Thoracic aorta (tissue), 2 donors: Measurements from ENCODE around the gene CYP26A1. TPM values are rescaled to one million over a fixed set of nuclear protein-coding genes. Genes with fewer than 3 reads are reported as not detected.

Experiments used
- ATAC-seq: fragments of 150-250 bp; one replicate; pipeline ENCODE4 v1.8.0; 2017; ENCODE audit warnings: low read depth; ENCODE audit not compliant: insufficient number of reproducible peaks, low FRiP score
- DNase-seq: peaks from one replicate; pipeline ENCODE4 v3.0.0-alpha.2; 2020; ENCODE audit warnings: low spot score
- H3K27ac ChIP-seq, 2 donors: fragments of 200-600 bp; sonication (generic); 1 replicate in 1 of 2; 2 replicates in 1 of 2; pipeline ENCODE4 v1.5.1; 2016; ENCODE audit warnings: mild to moderate bottlenecking in 2 of 2, moderate library complexity in 2 of 2
- H3K27me3 ChIP-seq: fragments of 200-600 bp; sonication (generic); replicated peaks from 2 replicates; pipeline ENCODE4 v1.6.0; 2016; ENCODE audit warnings: mild to moderate bottlenecking; ENCODE audit not compliant: insufficient read depth
- H3K36me3 ChIP-seq: fragments of 200-600 bp; sonication (generic); one replicate; pipeline ENCODE4 v1.5.1; 2016
- H3K4me1 ChIP-seq, 2 donors: fragments of 200-600 bp; sonication (generic); 1 replicate in 1 of 2; 2 replicates in 1 of 2; pipeline versions ENCODE4 v1.5.1 to v1.6.0; 2016; ENCODE audit warnings: low read depth in 2 of 2, mild to moderate bottlenecking in 1 of 2; ENCODE audit not compliant: control insufficient read depth in 1 of 2
- H3K4me3 ChIP-seq: fragments of 200-600 bp; sonication (generic); 2 replicates; pipeline ENCODE4 v1.5.1; 2016; ENCODE audit warnings: mild to moderate bottlenecking
- H3K9me3 ChIP-seq: fragments of 200-600 bp; sonication (generic); 2 replicates; pipeline ENCODE4 v1.5.1; 2016
- total RNA-seq, 2 donors: library from RNA; depleted of rRNA; stranded (reverse); fragments of >200 nt; gene quantifications; one replicate each; pipeline versions ENCODE4 v1.1.0 to v1.2.3, GENCODE V29; 2016
- TF ChIP-seq, protein P1 (sequence below): fragments of 200-600 bp; sonication (generic); IDR thresholded peaks from one replicate; pipeline ENCODE4 v1.5.1; 2019; ENCODE audit warnings: antibody characterized with exemption

The CYP26A1 gene
- total RNA-seq, 2 donors from 2014 or later: not detected

DNA sequence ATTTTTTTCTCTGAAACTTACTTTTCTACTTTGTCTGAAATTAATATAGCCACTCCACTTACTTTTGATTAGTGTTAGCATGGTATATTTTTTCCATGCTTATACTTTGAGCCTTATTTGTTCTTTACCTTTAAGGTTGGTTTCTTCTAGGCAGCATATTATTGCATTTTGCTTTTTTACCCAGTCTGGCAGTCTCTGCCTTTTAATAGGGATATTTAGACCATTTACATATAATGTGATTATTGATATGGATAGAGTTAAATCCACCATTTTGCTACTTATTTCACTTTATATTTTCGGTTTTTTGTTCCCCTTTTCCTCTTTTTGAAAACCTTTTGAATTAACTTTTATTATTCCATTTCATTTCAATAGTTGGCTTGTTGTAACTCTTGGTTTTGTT is 30.3 kb downstream of the CYP26A1 start:
- peaks cover 3% of the 10 kb centered on the region for H3K9me3 ChIP-seq
- no peaks in the 10 kb centered on the region for H3K36me3 ChIP-seq
- no peaks in the 10 kb centered on the region for H3K27me3 ChIP-seq
- ATAC-seq (no peak), DNase-seq (no peak)
- no peaks in the 10 kb centered on the region for H3K4me1 ChIP-seq
- H3K4me3 ChIP-seq: no peak overlapping the region
- TF ChIP-seq, protein P1, sequence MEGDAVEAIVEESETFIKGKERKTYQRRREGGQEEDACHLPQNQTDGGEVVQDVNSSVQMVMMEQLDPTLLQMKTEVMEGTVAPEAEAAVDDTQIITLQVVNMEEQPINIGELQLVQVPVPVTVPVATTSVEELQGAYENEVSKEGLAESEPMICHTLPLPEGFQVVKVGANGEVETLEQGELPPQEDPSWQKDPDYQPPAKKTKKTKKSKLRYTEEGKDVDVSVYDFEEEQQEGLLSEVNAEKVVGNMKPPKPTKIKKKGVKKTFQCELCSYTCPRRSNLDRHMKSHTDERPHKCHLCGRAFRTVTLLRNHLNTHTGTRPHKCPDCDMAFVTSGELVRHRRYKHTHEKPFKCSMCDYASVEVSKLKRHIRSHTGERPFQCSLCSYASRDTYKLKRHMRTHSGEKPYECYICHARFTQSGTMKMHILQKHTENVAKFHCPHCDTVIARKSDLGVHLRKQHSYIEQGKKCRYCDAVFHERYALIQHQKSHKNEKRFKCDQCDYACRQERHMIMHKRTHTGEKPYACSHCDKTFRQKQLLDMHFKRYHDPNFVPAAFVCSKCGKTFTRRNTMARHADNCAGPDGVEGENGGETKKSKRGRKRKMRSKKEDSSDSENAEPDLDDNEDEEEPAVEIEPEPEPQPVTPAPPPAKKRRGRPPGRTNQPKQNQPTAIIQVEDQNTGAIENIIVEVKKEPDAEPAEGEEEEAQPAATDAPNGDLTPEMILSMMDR: no peak
- no peak overlapping the region for H3K27ac ChIP-seq

DNA sequence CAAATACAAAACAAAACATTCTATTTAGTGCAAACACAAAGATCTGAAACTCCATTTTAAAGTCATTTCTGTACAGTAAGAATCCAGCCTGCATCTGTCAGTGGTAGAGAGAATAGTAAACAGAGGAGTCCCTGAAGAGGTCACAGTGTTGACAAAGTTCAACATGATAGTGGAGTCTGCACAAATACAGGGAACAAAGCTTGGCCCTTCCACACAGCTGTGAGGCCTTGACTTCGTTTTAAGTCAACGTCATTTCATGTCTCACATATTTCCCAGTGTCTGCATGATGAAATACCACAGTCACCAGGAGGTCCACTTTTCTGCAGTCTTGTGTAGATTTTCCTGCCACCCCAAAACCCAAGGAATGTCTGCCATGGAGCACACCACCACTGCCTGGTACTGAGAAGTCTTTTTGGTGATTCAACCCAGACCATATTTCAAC is 33.0 kb downstream of the CYP26A1 start:
- Histone ChIP-seq H3K4me3 (no peak overlapping the region), H3K27me3 (no peaks in the 10 kb centered on the region), H3K27ac (no peak overlapping the region), H3K4me1 (no peaks in the 10 kb centered on the region), H3K9me3 (peaks cover 3% of the 10 kb centered on the region), H3K36me3 (no peaks in the 10 kb centered on the region)
- ATAC-seq (no peak), DNase-seq (no peak)
- TF ChIP-seq, protein P1: no peak

DNA sequence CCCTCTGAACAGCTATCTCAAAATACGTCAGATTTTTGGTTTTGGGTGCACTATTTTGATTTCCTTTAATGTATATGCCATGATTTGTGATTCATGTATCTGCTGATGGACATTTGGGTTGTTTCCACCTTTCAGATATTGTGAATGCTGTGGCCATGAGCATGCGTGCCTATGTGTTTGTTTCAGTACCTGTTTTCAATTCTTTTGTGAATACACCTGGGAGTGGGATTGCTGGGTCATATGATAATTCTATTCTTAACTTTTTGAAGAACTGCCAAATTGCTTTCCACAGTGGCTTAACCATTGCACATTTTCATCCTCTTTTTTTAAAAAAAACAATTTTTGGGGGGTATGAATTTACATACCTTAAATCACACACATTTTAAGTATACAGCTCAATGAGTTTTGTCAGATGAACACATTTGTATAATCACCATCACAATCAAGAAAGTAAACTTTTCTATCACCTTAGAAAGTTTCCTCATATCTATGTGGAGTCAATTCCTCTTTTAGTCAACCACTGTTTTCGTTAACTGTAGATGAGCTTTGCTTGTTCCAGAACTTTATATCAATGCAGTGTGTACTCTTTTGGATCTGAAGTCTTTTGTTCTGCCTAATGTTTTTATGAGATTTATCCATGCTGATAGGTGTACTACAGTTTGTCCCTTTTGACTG is 36.9 kb downstream of the CYP26A1 start:
- DNase-seq (no peak), ATAC-seq (no peak)
- Histone ChIP-seq H3K9me3 (no peaks in the 10 kb centered on the region), H3K4me1 (no peaks in the 10 kb centered on the region), H3K27ac (no peak overlapping the region), H3K36me3 (no peaks in the 10 kb centered on the region), H3K4me3 (no peak overlapping the region), H3K27me3 (no peaks in the 10 kb centered on the region)
- TF ChIP-seq, protein P1: no peak

DNA sequence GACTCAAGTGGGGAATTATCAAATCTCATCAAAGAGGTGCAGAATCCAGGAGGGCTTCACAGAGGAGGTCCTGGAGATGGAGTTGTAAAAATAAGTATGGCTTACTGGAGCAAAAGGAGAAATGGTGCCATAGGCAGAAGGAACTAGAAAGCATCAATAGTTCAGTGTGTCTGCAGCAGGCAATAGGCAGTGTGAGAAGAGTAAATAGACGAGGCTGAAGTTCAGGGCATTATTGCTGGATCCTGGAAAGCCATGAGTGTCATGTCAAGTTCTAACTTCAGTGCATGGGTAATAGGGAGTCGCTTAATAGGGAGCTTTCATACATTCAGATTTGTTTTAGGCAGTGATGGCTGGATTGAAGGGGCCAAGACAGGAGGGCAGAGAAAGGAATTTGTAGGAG is 39.3 kb downstream of the CYP26A1 start:
- no peaks in the 10 kb centered on the region for H3K4me1 ChIP-seq
- TF ChIP-seq, protein P1: no peak
- H3K27ac ChIP-seq: no peak overlapping the region
- no peak for DNase-seq
- ATAC-seq: no peak
- no peak overlapping the region for H3K4me3 ChIP-seq
- H3K36me3 ChIP-seq: no peaks in the 10 kb centered on the region
- H3K27me3 ChIP-seq: no peaks in the 10 kb centered on the region
- H3K9me3 ChIP-seq: no peaks in the 10 kb centered on the region

DNA sequence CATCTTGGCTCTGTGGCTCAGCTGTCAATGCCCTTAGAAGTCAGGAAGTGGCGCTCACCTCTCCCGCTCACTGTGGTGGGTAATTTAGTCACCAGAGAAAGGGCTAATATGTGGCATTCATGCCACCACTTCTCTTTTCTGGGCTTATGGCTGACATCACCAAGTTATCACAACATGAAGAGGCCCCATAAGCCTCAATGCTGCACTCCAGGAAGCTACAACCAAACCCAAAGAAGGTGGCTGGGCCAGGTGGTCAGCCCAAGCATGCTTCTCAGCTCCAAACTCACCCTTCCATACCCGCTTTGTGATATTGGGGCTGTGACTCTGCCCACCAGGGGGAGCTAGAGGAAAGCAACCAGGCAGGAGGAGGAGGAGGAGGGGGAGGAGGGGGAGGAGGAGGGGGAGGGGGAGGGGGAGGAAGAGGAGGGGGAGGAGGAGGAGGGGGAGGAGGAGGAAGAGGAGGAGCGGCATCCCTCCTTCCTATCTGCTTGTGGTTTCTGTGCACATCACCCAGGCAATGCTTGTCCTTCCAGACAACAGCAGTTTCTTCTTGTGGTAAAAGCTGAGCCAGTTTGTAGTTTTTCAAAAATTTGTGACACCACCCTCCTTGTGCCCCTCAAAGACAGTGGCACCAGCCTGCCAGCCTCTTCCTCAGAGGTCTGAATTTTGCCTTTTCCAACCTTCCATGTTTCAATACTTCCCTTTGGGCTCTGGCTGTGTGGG is 42.1 kb downstream of the CYP26A1 start:
- no peaks in the 10 kb centered on the region for H3K27me3 ChIP-seq
- TF ChIP-seq, protein P1: peak; percentile 40
- no peak overlapping the region for H3K4me3 ChIP-seq
- ATAC-seq: no peak
- H3K9me3 ChIP-seq: no peaks in the 10 kb centered on the region
- H3K27ac ChIP-seq: no peak overlapping the region
- no peaks in the 10 kb centered on the region for H3K36me3 ChIP-seq
- no peaks in the 10 kb centered on the region for H3K4me1 ChIP-seq
- DNase-seq: peak; percentile 13
